ENCODE measurements around the gene HIF1A.
A peak's percentile ranks its signal among the peaks of the same experiment; 100 is the strongest.

The HIF1A gene

GRCh38 chr14:61648377-61648776, 46.9 kb upstream of the HIF1A start:
- Histone ChIP-seq H2AFZ (ENCODE audit: low read depth, low read length) (no peak overlapping the region), H3K36me3 (ENCODE audit: insufficient read depth, low read length) (no peaks in the 10 kb centered on the region), H3K4me1 (ENCODE audit: insufficient read depth, low read length) (peaks cover 7% of the 10 kb centered on the region), H3K27ac (ENCODE audit: low read length) (no peak overlapping the region), H3K4me3 (ENCODE audit: low read depth in 1 of 2, low read length in 2 of 2) (no peak overlapping the region), H3K27me3 (ENCODE audit: insufficient read depth, low read length, poor library complexity) (no peaks in the 10 kb centered on the region), H4K20me1 (ENCODE audit: insufficient read depth, low read length) (no peaks in the 10 kb centered on the region), H3K9ac (ENCODE audit: low read depth, low read length) (no peak overlapping the region), H3K4me2 (ENCODE audit: insufficient read depth, low read length) (no peak overlapping the region), H3K79me2 (ENCODE audit: insufficient read depth, low read length) (no peaks in the 10 kb centered on the region), H3K9me3 (ENCODE audit: insufficient read depth, low read length, severe bottlenecking) (no peaks in the 10 kb centered on the region)
- ATAC-seq (ENCODE audit: insufficient read depth, low read depth): no peak
- TF ChIP-seq CTCF (IDR thresholded peaks at IDR 0.05; ENCODE audit: borderline replicate concordance, extremely low read depth, low read length, poor library complexity, severe bottlenecking) (no peak), EZH2 (IDR thresholded peaks at IDR 0.05; ENCODE audit: borderline replicate concordance, low read depth, low read length, severe bottlenecking) (no peak)
- no peak for DNase-seq

GRCh38 chr14:61649283-61649682, 46.0 kb upstream of the HIF1A start:
- H3K79me2 ChIP-seq (ENCODE audit: insufficient read depth, low read length): no peaks in the 10 kb centered on the region
- no peak overlapping the region for H3K9ac ChIP-seq (ENCODE audit: low read depth, low read length)
- no peak overlapping the region for H3K27ac ChIP-seq (ENCODE audit: low read length)
- H3K36me3 ChIP-seq (ENCODE audit: insufficient read depth, low read length): no peaks in the 10 kb centered on the region
- no peak overlapping the region for H3K4me2 ChIP-seq (ENCODE audit: insufficient read depth, low read length)
- no peaks in the 10 kb centered on the region for H3K9me3 ChIP-seq (ENCODE audit: insufficient read depth, low read length, severe bottlenecking)
- H4K20me1 ChIP-seq (ENCODE audit: insufficient read depth, low read length): no peaks in the 10 kb centered on the region
- peaks cover 7% of the 10 kb centered on the region for H3K4me1 ChIP-seq (ENCODE audit: insufficient read depth, low read length)
- no peak overlapping the region for H2AFZ ChIP-seq (ENCODE audit: low read depth, low read length)
- ATAC-seq (ENCODE audit: insufficient read depth, low read depth): peak; percentile 86
- no peak for DNase-seq
- TF ChIP-seq CTCF (IDR thresholded peaks at IDR 0.05; ENCODE audit: borderline replicate concordance, extremely low read depth, low read length, poor library complexity, severe bottlenecking) (no peak), EZH2 (IDR thresholded peaks at IDR 0.05; ENCODE audit: borderline replicate concordance, low read depth, low read length, severe bottlenecking) (no peak)
- no peak overlapping the region for H3K4me3 ChIP-seq (ENCODE audit: low read depth in 1 of 2, low read length in 2 of 2)
- no peaks in the 10 kb centered on the region for H3K27me3 ChIP-seq (ENCODE audit: insufficient read depth, low read length, poor library complexity)

- DNase-seq (no peak), ATAC-seq (ENCODE audit: insufficient read depth, low read depth) (no peak)
- no peak overlapping the region for H3K27ac ChIP-seq (ENCODE audit: low read length)
- no peaks in the 10 kb centered on the region for H3K9me3 ChIP-seq (ENCODE audit: insufficient read depth, low read length, severe bottlenecking)
- H3K4me1 ChIP-seq (ENCODE audit: insufficient read depth, low read length): peaks cover 7% of the 10 kb centered on the region
- no peaks in the 10 kb centered on the region for H3K36me3 ChIP-seq (ENCODE audit: insufficient read depth, low read length)
- H3K79me2 ChIP-seq (ENCODE audit: insufficient read depth, low read length): no peaks in the 10 kb centered on the region
- TF ChIP-seq EZH2 (IDR thresholded peaks at IDR 0.05; ENCODE audit: borderline replicate concordance, low read depth, low read length, severe bottlenecking) (no peak), CTCF (IDR thresholded peaks at IDR 0.05; ENCODE audit: borderline replicate concordance, extremely low read depth, low read length, poor library complexity, severe bottlenecking) (no peak)
- no peak overlapping the region for H3K4me3 ChIP-seq (ENCODE audit: low read depth in 1 of 2, low read length in 2 of 2)
- no peak overlapping the region for H3K9ac ChIP-seq (ENCODE audit: low read depth, low read length)
- no peak overlapping the region for H2AFZ ChIP-seq (ENCODE audit: low read depth, low read length)
- H4K20me1 ChIP-seq (ENCODE audit: insufficient read depth, low read length): no peaks in the 10 kb centered on the region
- H3K4me2 ChIP-seq (ENCODE audit: insufficient read depth, low read length): no peak overlapping the region
- no peaks in the 10 kb centered on the region for H3K27me3 ChIP-seq (ENCODE audit: insufficient read depth, low read length, poor library complexity)
Observed at GRCh38 chr14:61651355-61651754, 44.0 kb upstream of the HIF1A start.
